HG03558 (cell line): ENCODE results near the gene IMPDH1.

Experiments
- ATAC-seq: cut with Tn5 transposase; IDR thresholded peaks from one replicate; pipeline ENCODE4 v1.9.1; 2021; ENCODE audit warnings: moderate number of reproducible peaks; ENCODE audit not compliant: unreplicated experiment; ENCODE audit errors: extremely low read depth

Gene IMPDH1

DNA sequence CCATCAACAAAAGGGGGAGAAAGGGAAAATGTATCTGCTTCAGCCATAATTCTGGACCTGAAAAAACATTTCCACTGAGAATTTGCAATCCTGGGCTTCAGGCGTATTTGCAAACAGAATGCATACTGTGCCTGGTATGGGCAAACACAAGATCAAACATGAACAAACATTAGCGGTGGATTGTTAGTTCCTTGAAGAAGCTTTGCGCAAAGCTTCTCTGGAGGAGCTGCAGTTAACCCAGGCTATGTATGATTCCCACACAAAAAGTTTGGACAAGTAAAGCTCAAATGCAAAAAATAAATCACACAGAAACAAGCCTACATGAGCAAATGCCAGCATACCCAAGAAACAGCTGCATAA is 25.5 kb upstream of the IMPDH1 start:
- ATAC-seq, result no peak

- ATAC-seq, result no peak
Measured at GRCh38 chr7:128434413-128435326, 24.9 kb upstream of the IMPDH1 start.

DNA sequence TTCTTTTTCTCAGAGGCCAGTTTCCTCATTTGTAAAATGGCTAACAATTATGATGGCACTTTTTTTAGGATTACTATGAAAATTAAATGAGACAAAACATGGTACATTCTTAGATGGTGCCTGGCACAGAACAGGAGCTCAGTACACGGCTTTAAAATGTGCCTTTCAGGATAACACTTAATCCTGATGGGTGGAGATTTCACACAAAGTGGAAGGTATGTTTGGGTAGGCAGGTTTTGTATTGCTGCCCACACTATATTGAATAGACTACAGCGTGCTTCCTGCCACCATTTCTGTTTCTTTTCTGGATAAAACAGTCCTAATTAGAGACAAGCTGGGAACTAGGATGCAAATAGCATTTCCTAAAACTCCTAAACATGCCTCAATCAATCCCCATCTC is 22.0 kb upstream of the IMPDH1 start:
- no peak for ATAC-seq

GRCh38 chr7:128431221-128431620 is 21.4 kb upstream of the IMPDH1 start:
- ATAC-seq, result no peak

DNA sequence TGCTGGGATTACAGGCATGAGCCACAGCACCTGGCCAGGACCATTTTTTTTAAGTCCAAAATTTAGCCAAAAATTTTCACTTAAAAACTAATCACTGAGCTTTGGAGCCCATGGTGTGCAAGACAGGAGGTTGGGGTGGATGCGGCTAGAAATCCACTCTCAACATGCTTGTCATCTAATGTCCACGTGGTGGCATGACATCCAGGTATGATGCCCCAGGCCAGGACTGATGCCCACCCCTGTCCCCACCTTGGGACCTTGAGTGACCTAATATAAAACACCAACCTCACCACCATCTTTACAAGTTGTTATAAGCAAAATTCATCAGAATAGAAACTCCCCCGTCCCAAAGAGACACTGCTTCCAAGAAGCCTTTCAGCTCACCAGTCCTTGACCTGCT is 20.4 kb upstream of the IMPDH1 start:
- no peak for ATAC-seq

DNA sequence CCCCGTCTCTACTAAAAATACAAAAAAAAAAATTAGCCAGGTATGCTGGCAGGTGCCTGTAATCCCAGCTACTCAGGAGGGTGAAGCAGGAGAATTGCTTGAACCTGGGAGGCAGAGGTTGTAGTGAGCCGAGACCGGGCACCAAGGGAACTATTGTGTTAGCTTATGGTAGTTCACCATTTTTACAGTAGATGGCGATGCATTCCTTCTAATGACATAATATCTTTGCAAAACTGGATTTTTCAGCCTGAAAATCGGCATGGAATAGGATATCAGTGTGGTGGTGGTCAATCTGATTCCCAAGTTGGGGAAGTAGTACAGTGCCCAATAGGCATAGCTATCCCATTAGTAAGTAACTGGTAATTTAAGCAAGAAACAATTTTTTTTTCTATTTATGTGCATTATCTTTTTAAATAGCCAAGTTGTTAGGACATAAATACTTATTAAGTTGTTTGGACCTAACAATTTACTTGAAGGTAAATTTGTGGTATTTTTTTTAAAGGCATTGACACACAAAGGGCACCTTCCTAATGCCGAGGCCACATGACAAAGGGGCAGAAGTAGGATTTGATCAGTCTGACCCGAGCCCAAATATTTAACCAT is 17.6 kb upstream of the IMPDH1 start:
- no peak for ATAC-seq

- no peak for ATAC-seq
Measured at GRCh38 chr7:128425850-128426249, 16.1 kb upstream of the IMPDH1 start.

DNA sequence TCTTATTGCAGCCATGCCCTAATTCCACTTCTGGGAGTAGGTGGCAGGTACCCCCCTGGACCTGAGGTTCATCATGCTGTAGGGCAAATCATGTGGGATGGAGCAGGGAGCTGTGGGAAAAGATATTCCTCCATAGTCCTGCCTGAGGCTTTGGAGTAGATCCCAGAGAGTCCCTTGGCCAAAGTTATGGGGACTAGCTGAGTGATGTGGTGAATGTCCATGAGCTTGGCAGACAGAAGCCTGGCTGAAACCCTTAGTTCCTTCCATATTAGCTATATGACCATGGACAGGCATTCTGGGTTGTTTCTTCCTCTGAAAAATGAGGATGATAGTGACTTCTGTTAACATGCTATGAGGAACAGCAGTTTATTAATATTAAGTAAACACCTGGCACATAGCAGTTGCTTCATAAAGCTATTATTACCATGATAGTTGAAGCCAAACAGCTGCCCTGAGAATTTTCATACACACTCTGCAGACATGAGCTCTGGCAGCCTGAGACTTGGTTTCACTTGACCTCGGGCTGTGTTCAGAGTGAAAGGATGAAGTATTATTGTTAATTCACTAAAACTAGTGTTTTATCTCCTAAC is 15.0 kb upstream of the IMPDH1 start:
- no peak for ATAC-seq

DNA sequence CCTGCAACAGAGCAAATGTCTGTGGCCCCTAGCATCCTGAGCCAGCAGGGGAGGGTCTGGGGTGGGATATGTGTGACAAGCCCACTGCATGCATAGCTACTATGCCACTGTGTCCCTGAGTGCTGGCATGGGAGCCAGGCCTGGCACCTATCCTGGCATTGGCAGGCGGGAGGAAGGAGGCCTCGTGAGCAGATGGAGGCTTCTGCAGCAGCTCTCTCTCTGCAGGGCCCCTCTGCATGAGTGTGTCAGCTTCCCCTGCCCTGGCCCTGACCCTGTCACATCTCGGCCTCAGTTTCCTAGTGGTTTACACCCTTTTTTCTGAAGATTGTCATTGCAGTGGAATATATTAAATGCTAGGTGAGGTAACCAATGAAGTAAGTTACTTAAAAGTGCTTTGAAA is 13.1 kb upstream of the IMPDH1 start:
- no peak for ATAC-seq

DNA sequence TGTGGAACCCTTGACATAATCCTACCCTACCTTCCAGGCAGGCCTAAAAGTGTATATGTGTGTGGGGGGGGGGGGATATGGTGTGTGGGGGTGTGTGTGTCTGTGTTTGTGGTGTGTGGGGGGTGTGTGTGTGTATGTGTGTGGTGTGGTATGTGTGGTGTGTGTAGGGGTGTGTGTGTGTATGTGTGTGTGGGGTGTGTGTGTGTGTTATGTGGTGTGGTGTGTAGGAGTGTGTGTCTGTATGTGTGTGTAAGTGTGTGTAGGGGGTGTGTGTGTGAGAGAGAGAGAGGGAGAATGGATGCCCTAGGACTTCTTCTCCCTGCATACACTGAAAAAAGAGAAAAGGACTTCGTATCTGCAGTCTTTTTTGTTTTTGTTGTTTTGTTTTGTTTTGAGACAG is 12.3 kb upstream of the IMPDH1 start:
- ATAC-seq, result no peak

GRCh38 chr7:128421384-128421783 is 11.6 kb upstream of the IMPDH1 start:
- no peak for ATAC-seq

- no peak for ATAC-seq
Measured at GRCh38 chr7:128420773-128421172, 11.0 kb upstream of the IMPDH1 start.

DNA sequence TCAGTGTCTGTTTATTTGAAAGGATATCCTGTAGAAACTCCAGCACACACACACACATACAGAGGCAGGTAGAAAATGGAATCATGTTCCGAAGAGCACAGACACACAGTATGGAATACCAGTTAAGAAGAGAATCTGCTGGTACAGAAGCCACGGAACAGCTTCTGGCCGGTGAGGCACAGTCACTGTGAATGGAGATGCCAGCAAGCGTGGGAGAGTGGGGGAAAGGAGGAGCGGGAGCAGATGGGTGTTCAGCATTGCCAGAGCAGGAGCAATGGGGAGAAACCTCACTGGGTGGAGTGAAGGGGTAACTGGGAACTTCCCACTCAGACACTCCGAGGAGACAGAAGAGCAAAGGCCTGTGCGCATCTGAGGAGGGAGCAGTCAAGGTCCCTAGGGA is 9.5 kb upstream of the IMPDH1 start:
- no peak for ATAC-seq

- ATAC-seq, result no peak
Measured at GRCh38 chr7:128417071-128417470, 7.3 kb upstream of the IMPDH1 start.

DNA sequence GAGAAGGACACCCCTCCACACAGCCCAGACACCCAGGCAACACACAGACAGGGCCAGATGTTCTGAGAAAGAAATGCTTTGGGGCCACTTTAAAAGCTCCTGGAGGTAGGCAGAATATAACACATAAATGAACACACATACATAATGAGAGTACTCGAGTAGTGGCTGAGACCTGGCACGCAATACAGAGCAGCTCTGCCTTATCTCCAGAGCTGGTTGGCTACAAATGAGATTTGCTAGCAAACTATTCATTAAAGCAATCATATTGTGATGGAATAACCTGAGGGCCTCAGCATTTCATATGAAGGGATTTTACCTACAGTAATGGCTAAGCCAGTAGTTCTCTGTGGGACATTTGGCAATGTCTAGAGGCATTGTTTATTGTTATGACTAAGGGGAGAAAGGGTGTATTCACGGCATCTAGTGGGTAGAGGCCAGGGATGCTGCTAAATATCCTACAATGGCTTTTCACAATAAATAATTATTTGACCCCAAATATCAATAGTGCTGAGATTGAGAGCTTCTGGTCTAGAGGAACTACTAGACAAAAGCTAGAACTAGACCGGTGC is 5.5 kb upstream of the IMPDH1 start:
- no peak for ATAC-seq

GRCh38 chr7:128410451-128410753 is 620 bp upstream of the IMPDH1 start:
- ATAC-seq, result no peak

GRCh38 chr7:128408709-128409595 is 830 bp downstream of the IMPDH1 start:
- no peak for ATAC-seq

GRCh38 chr7:128407751-128408708 is 1.8 kb downstream of the IMPDH1 start:
- ATAC-seq, result no peak

- ATAC-seq, result no peak
Measured at GRCh38 chr7:128407233-128407589, 2.6 kb downstream of the IMPDH1 start.
